NCI-H524 treated with DMSO at 0.1 percent for 48 hours (cell line): ENCODE results near the gene ENTPD8.
"Not testable (repeated sequence)": the region's sequence is repeated elsewhere in the genome, so short reads cannot be mapped to it uniquely, and the experiment has no call there.

ENCODE experiments used
- DNase-seq: peaks from one replicate; lab custom pipeline; 2025; lab: John Stamatoyannopoulos, UW

ENTPD8 gene

DNA sequence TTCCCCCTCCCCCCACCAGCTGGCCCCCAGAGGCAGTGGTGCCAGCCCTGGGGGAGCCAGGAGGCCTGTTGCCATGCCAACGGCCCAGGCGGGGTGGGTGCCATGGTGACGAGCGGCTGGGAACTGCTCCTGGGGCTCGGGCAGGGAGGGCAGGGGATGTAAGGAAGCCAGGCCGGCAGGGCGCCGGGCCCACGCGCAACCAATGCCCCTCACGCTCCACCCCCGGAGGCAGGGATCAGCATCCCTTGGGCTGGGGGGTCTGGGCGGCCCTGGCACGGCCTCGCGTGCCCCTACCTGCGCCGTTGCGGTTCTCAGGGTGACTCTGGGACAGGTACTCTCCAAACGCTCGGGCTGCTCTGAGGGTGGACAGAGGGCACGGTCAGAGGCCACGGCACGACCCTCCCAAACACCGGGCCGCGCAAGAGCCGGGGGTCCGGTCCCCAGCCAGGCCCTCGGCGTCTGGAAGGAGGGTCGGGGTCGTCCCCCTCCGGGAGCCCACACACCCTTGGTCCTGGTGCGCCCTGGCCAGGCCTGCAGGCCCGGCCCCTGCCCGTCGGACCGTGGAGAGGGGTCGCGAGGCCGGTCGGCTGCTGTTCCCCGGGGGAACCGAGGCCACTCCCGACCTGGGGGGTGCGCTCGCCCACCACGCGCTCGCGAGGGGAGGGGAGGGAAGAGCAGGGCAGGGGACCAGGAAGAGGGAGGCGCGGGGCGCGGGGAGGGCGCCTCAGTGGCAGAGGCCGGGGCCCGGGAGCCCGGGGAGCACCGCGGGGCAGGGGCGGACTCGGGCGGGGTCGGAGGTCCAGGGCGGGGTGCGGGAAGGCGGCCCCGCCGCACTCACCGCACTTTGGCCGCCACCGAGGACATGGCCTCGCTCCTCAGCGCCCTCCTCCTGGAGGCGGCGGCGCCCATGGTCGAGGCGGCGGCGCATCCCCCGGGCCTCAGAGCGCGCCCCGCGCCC lies 17.3 kb upstream of the ENTPD8 start:
- DNase-seq, result no peak

- DNase-seq, result no peak
Observed at GRCh38 chr9:137457406-137458193, 16.4 kb upstream of the ENTPD8 start.

- DNase-seq, result no peak
Observed at GRCh38 chr9:137456864-137457405, 15.8 kb upstream of the ENTPD8 start.

DNA sequence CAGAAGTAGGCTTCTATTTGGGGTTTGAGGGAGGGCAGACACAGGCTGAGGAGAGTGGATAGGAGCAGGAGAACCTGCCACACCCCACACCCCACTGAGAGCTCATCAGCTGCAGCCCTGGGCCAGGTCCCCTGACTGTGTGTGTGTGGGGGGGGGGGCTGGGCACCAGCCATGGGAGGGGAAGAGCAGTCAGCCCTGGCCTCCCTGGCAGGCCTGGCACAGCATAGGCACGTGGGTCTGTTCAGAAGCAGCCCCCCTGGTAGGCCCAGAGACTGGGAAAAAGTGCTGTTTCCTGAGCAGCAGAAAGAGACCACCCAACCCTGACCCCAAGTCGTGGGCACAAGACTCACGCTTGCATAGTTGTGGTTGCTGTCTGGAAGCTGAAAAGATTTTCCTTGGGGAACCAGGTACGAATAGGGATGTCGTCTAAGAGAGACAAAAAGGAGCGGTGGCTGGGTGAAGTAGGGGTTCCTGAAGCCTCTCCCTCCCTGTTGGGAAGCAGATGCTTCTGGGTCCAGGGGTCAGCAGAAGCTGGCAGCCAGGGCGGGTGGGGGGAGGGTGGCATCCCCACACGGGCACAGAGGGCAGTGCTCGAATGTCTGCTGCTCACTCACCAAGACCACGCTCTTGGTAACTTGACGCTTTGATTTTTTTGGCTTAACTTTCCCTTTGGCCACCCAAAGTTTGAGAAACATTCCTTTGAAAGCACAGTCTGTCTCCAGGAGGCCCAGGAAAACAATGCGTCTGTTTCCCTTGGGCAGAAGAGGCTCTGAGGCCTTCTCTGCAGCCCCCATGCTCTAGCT lies 15.1 kb upstream of the ENTPD8 start:
- no peak for DNase-seq

DNA sequence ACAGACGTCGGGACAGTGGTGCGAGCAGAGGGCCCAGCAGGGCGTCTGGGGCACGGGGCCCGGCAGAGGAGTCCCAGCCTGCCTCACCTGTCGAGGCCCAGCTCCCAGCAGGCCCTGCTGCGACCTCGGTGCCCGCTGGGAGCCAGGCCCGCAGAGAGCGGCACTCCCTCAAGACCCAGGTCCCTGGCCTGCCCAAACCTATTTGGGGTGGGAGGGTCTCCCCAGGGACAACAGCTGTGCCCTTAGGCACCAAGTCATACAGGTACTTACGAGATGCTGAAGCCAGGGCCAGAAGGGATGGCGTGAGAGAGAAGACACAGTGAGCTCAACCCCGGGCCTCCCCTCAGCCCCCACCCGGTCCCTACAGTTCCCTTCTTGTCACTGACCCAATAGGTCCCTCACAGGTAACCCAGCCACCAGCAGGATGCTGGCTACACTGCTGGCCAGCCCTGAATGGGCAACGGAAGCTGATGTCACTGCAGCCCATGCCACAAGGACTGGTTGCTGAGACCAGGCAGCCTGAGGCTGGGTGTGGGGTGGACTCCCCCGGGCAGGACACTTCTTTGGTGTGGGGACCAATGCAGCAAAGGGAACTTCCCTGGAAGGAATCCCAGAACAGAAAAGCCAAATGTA lies 14.3 kb upstream of the ENTPD8 start:
- no peak for DNase-seq

- no peak for DNase-seq
Observed at GRCh38 chr9:137454597-137455358, 13.6 kb upstream of the ENTPD8 start.

DNA sequence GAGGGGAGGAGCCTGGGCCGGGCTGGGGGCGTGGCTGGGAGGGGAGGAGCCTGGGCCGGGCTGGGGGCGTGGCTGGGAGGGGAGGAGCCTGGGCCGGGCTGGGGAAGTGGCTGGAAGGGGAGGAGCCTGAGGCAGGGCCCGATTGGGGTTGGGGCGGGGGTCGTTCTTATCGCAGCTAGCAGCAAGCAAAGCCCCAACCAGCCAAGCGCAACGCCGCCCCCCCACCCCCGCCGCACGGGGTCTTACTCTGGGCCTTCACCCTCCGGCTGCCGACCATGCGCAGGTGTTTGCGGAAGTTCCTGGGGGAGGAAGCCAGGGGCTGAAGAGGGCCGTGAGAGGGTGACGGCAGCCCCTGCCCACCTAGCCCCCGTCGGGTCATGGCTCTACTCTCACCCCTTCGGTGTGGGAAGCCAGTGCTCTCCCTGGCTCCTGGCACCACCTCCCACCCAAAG lies 13.0 kb upstream of the ENTPD8 start:
- DNase-seq, result no peak

GRCh38 chr9:137453643-137454081 lies 12.5 kb upstream of the ENTPD8 start:
- DNase-seq, result no peak

DNA sequence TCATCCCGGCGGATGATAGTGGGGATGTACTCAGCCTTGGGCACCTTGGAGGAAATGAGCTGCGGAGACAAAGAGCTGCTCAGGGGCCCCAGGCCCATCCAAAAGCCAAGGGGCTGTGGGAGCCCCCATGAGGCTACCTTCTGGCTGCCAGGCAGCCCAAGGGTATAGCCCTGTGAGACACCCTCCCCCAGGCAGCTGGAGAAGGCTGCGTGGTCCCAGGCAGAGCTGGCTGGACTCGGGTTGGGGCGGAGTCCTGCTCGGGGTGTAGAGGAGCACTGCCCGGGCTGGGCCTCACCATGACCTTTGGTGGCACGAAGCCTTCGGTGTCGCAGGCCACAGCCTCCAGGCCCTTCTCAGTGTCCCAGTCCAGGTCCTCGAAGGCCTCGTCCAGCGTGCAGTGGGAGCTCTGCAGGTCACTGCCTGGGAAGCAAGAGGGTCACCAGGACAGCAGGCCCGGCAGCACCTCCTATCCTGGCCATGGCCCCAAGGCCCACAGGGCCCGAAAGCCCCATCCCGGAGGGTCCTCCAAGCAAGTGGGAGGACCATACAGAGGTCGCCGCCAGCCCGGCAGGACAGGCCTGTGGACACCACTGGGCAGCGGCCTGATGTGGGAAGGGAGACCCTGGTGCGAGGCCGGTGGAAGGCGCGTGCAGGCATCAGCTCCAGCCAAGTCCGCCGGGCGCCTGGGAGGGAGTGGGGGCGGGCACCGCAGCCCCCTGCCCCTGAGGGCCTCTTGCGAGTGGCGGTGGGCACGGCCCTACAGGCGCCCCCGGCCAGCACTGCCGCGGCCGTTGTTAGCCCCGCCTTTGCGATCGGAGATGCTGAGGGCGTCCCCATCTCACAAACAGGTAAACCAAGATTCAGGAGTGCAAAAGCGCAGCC lies 11.8 kb upstream of the ENTPD8 start:
- DNase-seq, result no peak

- DNase-seq, result no peak
Observed at GRCh38 chr9:137452006-137452760, 11.0 kb upstream of the ENTPD8 start.

GRCh38 chr9:137451264-137452005 lies 10.3 kb upstream of the ENTPD8 start:
- not testable (repeated sequence) for DNase-seq

DNA sequence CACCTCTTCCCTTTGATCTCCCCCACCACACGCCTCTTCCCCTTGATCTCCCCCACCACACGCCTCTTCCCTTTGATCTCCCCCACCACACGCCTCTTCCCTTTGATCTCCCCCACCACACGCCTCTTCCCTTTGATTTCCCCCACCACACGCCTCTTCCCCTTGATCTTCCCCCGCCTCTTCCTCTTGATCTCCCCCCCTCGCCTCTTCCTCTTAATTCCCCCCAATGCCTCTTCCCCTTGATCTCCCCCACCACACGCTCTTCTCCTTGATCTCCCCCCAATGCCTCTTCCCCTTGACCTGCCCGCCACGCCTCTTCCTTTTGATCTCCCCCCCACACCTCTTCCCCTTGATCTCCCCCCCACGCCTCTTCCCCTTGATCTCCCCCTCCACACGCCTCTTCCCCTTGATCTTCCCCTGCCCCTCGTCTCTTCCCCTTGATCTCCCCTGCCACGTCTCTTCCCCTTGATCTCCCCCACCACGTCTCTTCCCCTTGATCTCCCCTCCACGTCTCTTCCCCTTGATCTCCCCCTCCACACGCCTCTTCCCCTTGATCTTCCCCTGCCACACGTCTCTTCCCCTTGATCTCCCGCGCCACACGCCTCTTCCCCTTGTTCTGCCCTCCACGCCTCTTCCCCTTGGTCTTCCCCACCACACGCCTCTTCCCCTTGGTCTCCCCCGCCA lies 9.5 kb upstream of the ENTPD8 start:
- not testable (repeated sequence) for DNase-seq

- DNase-seq, result no peak
Observed at GRCh38 chr9:137449931-137450538, 8.9 kb upstream of the ENTPD8 start.

DNA sequence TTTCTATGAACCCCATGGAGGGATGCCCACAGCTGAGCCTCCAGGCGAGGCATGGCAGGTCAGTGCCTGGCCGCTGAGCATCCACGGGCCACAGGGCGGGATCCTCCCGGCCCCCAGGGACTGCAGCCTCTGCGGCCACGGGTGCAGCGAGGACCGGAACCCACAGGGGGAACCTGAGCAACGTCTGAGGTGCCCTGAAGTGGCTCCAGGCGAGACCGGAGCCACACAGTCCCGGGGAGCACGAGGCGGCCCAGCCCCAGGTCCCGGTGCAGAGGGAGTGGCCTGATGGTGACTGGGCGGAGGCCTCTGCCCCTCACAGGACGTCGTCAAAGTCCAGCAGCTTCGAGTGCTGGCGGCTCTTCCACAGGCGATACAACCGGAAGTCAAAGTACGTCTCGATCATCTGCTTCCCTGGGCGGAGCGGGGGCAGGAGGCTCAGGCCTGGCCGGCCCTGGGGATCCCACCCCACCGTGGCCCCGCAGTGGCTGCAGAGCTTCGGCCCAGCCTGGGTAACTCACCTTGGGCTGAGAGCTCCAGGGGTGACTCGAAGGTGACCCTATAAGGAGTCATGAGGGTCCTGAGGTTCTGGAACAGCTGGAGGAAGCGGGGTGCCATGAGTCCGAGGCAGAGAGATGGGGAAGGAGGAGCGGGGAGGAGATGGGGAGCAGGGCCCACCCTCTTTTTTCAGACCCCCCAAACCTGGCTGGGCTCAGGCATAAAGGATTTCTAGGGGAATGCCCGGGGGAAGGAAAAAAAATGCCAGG lies 8.1 kb upstream of the ENTPD8 start:
- DNase-seq, result no peak

DNA sequence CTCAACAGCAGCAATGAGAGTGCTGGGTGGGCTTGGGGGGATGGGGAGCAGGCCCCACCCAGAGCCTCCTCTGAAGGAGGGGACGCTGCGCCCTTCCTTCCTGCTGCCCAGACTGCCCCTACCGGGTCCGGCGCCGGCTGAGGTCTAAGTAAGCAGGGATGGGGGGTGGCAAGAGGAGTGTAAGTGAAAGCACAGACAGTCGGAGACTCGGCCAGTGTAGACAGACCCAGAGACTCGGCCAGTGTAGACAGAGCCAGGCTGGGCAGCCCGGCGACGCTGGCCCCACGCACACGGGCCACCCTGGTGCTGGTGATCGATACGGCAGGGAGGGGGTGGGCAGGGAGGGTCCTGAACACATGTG lies 7.4 kb upstream of the ENTPD8 start:
- no peak for DNase-seq
